Progenitor cell of endocrine pancreas (in vitro differentiated cells): ENCODE data around the gene PTPRB. TPM values are rescaled to one million over a fixed set of nuclear protein-coding genes. Genes with fewer than 3 reads are reported as not detected.
"Not testable (repeated sequence)": the region's sequence is repeated elsewhere in the genome, so short reads cannot be mapped to it uniquely, and the experiment has no call there.

Experiments used
- DNase-seq: peaks from one replicate; pipeline ENCODE4 v3.0.0; 2021; ENCODE audit warnings: low spot score; ENCODE audit not compliant: unreplicated experiment
- H3K27ac Mint-ChIP-seq: 2 replicates; pipeline ENCODE4 v1.8.0; 2021; ENCODE audit warnings: mild to moderate bottlenecking, moderate library complexity, mixed read lengths
- H3K27me3 Mint-ChIP-seq: 2 replicates; pipeline ENCODE4 v1.8.0; 2021; ENCODE audit warnings: mixed read lengths
- H3K36me3 Mint-ChIP-seq: 2 replicates; pipeline ENCODE4 v1.8.0; 2022; ENCODE audit warnings: mixed read lengths; ENCODE audit not compliant: insufficient read depth
- H3K4me1 Mint-ChIP-seq: 2 replicates; pipeline ENCODE4 v1.8.0; 2021; ENCODE audit warnings: low read depth, mixed read lengths
- H3K4me3 Mint-ChIP-seq: 2 replicates; pipeline ENCODE4 v1.8.0; 2021; ENCODE audit warnings: low read depth, mild to moderate bottlenecking, moderate library complexity, mixed read lengths
- H3K9me3 Mint-ChIP-seq: 2 replicates; pipeline ENCODE4 v1.8.0; 2021; ENCODE audit warnings: low read depth, mixed read lengths
- CTCF ChIP-seq: fragments of 200-600 bp; sonication (generic); IDR thresholded peaks from one replicate; pipeline ENCODE4 v1.5.0; 2021; ENCODE audit warnings: antibody characterized with exemption, mild to moderate bottlenecking; ENCODE audit not compliant: unreplicated experiment
- total RNA-seq: library from RNA; stranded (reverse); gene quantifications from 2 replicates; pipeline ENCODE4 v1.2.1, GENCODE V29; 2021

The PTPRB gene
- total RNA-seq, 1 donor from 2014 or later, result 0.38 TPM

DNA sequence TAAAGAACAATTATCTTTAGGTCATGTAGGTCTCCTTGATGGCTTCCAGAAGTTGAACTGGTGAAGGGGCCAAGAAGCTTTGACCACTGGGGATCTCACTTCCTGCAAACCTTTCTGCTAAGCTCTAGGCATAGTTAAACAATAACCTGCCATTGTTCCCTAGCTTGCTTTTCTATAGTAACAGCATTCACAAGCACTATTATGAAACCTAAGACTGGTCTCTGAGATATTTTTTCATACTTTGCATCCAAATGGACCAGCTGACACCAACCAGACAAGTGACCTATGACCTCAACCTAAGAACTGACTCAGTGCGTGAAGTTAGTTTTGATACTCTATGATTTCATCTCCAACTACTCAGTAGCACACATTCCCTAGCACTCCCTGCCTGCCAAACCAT is 129.1 kb downstream of the PTPRB start:
- no peaks in the 10 kb centered on the region for H3K27me3 Mint-ChIP-seq
- no peak overlapping the region for H3K4me3 Mint-ChIP-seq
- H3K27ac Mint-ChIP-seq, result no peak overlapping the region
- no peak for TF ChIP-seq CTCF
- H3K9me3 Mint-ChIP-seq, result peaks cover 13% of the 10 kb centered on the region
- DNase-seq, result no peak
- no peaks in the 10 kb centered on the region for H3K36me3 Mint-ChIP-seq
- H3K4me1 Mint-ChIP-seq, result no peaks in the 10 kb centered on the region

- no peak overlapping the region for H3K4me3 Mint-ChIP-seq
- H3K9me3 Mint-ChIP-seq, result peaks cover 13% of the 10 kb centered on the region
- H3K36me3 Mint-ChIP-seq, result no peaks in the 10 kb centered on the region
- TF ChIP-seq CTCF, result no peak
- H3K27ac Mint-ChIP-seq, result no peak overlapping the region
- no peaks in the 10 kb centered on the region for H3K27me3 Mint-ChIP-seq
- no peaks in the 10 kb centered on the region for H3K4me1 Mint-ChIP-seq
- DNase-seq, result no peak
Observed at GRCh38 chr12:70507442-70507841, 129.8 kb downstream of the PTPRB start.

GRCh38 chr12:70497508-70497907 is 139.7 kb downstream of the PTPRB start:
- Mint-ChIP-seq H3K27ac (no peak overlapping the region), H3K9me3 (peaks cover 33% of the 10 kb centered on the region), H3K36me3 (no peaks in the 10 kb centered on the region), H3K27me3 (no peaks in the 10 kb centered on the region), H3K4me3 (no peak overlapping the region), H3K4me1 (no peaks in the 10 kb centered on the region)
- no peak for TF ChIP-seq CTCF
- DNase-seq, result no peak

DNA sequence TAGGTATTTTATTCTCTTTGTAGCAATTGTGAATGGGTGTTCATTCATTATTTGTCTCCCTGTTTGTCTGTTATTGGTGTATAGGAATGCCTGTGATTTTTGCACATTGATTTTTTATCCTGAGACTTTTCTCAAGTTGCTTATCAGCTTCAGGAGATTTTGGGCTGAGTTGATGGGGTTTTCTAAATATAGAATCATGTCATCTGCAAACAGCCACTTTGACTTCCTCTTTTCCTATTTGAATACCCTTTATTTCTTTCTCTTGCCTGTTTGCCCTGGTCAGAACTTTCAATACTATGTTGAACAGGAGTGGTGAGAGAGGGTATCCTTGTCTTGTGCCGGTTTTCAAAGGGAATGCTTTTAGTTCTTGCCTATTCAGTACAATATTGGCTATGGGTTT is 144.3 kb downstream of the PTPRB start:
- not testable (repeated sequence) for H3K4me3 Mint-ChIP-seq, H3K27ac Mint-ChIP-seq, DNase-seq, H3K4me1 Mint-ChIP-seq, H3K27me3 Mint-ChIP-seq, H3K36me3 Mint-ChIP-seq
- H3K9me3 Mint-ChIP-seq, result peaks cover 17% of the 10 kb centered on the region

DNA sequence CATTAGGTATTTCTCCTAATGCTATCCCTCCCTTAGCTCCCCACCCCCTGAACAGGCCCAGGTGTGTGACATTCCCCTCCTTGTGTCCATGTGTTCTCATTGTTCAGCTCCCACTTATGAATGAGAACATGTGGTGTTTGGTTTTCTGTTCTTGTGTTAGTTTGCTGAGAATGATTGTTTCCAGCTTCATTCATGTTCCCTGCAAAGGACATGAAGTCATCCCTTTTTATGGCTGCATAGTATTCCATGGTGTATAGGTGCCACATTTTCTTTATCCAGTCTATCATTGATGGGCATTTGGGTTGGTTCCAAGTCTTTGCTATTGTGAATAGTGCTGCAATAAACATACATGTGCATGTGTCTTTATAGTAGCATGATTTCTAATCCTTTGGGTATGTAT is 146.3 kb downstream of the PTPRB start:
- H3K4me3 Mint-ChIP-seq, H3K36me3 Mint-ChIP-seq, DNase-seq, H3K27ac Mint-ChIP-seq, H3K4me1 Mint-ChIP-seq, H3K27me3 Mint-ChIP-seq: not testable (repeated sequence)
- peaks cover 13% of the 10 kb centered on the region for H3K9me3 Mint-ChIP-seq

DNA sequence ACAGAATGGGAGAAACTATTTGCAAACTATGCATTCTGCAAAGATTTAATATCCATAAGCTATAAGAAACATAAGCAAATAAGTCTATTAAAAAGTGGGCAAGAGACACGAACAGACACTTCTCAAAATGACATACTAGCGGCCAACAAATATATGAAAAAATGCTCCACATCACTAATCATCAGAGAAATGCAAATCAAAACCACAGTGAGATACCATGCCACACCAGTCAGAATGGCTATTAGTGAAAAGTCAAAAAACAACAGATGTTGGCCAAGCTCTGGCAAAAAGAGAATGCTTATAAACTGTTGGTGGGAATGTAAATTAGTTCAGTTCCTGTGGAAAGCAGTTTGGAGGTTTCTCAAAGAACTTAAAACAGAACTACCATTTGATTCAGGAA is 149.8 kb downstream of the PTPRB start:
- Mint-ChIP-seq H3K27ac (no peak overlapping the region), H3K4me1 (no peaks in the 10 kb centered on the region), H3K4me3 (no peak overlapping the region), H3K27me3 (no peaks in the 10 kb centered on the region), H3K36me3 (no peaks in the 10 kb centered on the region), H3K9me3 (no peaks in the 10 kb centered on the region)
- DNase-seq, result no peak
- TF ChIP-seq CTCF, result no peak
